AG10803 (cell line): ENCODE results near the gene ARL4D.
"Not testable (repeated sequence)": the region's sequence is repeated elsewhere in the genome, so short reads cannot be mapped to it uniquely, and the experiment has no call there.

Source experiments
- DNase-seq: peaks from one replicate; pipeline ENCODE4 v3.0.0; 2010; ENCODE audit warnings: low read depth
- H3K4me3 ChIP-seq: 2 replicates; pipeline ENCODE4 v1.5.1; 2011; ENCODE audit warnings: mild to moderate bottlenecking, low read length, control low read depth
- TF ChIP-seq, protein P1 (sequence below): conservative IDR thresholded peaks from 2 replicates; pipeline ENCODE4 v1.5.1; 2011; ENCODE audit warnings: mild to moderate bottlenecking, low read length, control low read depth, inconsistent platforms

The ARL4D gene

DNA sequence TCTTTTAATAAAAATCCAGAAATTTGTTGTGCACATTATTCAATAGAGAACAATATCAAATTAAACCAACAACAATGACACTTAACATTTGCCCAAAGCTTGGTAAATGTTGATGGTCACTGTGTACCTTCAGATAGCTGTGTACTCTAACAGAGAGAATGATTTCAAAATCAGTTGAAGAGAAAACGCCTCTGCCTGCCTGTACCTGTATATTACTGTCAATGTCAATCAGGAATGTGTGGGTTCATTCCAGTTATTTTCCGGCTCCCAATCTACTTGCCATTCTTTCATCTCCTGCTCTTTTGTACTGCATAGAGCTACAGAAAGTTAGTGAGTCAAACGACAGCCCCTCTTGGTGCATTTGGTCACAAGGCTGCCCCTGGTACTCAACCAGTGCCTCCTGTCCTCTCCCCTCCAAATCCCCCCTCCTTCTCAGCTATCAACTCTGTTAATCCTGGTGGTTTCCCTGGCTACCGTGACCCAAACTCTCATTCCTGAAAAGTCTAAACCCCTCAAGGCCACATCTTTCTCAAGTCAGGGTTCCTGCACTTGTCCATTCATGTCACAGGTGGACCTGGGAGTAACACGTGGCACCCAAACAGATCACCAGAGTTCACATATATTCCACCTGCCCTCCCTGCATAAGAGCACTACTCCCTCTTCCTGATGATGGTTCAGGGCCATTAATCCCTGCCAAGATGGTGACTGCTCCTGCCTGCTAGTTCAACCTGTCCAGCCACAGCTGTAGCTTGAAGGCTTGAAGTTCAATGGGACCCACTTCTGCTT lies 13.6 kb upstream of the ARL4D start:
- no peak for DNase-seq
- no peak overlapping the region for H3K4me3 ChIP-seq
- TF ChIP-seq, protein P1, sequence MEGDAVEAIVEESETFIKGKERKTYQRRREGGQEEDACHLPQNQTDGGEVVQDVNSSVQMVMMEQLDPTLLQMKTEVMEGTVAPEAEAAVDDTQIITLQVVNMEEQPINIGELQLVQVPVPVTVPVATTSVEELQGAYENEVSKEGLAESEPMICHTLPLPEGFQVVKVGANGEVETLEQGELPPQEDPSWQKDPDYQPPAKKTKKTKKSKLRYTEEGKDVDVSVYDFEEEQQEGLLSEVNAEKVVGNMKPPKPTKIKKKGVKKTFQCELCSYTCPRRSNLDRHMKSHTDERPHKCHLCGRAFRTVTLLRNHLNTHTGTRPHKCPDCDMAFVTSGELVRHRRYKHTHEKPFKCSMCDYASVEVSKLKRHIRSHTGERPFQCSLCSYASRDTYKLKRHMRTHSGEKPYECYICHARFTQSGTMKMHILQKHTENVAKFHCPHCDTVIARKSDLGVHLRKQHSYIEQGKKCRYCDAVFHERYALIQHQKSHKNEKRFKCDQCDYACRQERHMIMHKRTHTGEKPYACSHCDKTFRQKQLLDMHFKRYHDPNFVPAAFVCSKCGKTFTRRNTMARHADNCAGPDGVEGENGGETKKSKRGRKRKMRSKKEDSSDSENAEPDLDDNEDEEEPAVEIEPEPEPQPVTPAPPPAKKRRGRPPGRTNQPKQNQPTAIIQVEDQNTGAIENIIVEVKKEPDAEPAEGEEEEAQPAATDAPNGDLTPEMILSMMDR, result no peak

DNA sequence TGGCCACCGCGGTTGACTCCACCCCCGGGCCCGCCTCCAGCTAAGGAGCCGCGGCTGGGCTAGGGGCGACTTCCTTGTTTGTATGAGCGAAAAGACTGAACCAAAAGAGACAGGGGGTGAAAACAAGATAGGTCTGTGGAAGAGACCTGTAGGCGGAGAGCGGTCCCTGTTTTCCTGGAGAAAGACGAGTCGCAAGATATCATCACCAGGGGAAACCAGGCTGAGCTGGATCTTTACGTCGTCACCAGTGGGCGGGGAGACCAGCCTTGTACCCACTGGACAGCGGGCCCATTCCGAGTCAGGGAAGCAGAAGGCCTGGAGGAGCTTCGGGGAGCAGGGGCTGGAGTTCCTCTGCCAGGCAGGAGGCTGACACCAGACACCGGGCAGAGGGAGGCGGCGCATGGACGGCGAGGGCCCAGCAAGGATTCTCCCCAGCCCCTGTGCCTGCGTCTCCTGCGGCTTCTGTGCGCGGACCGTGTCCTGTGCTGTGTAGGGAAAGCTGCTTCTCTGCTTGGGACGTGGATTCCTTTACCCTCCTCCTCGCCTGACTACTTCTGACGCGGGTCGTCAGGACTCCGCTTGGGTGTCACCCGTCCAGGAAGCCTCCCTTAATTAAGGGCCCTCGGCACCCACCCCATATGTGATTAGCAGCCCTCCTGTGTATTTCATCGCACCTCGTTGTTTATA lies 10.3 kb upstream of the ARL4D start:
- TF ChIP-seq, protein P1, result no peak
- H3K4me3 ChIP-seq, result peak overlapping the region; percentile 79
- DNase-seq, result peak; percentile 94

DNA sequence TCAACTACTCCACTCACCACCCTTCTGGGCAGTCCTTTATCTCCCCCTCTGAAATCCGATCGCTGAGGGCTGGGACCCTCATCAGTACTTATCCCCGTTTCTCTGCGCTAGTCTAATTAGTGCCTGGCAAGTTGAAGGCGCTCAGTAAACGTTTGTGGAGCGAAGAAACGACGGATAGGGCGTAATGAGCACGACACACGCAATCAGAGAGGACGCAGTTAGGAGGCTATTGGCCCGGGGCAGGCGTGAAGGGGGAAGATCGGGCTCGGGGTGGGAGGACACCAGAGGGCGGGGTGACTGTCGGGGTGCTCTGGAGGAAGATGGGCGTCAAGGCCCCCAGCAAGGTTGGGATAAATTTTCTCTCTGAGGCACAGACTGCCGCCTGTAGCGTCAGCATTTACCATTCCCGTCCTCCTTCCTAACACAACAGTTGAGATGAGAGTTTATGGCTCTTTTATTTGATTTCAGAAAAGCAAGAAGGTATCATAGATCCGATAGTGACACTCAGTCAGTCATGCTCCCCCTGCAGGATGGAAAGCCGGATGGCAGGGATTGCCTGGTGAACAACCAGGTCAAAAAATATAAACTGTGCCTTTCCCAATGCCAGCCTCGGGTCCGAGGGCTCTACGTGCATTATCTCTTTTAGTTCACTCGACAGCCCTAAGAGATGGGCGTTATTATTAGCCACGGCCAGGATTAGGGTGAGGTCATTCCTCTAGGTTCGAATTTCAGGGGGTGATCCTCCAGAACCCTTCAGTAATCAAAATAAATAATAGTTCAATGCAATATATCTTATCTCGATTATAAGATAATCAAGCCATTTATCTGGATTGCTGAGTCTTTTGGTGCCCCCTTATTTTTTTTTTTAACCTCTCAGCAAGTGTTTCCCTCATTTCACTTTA lies 9.5 kb upstream of the ARL4D start:
- DNase-seq, result peak; percentile 84
- H3K4me3 ChIP-seq, result peak overlapping the region; percentile 79
- TF ChIP-seq, protein P1, result peak; percentile 88

DNA sequence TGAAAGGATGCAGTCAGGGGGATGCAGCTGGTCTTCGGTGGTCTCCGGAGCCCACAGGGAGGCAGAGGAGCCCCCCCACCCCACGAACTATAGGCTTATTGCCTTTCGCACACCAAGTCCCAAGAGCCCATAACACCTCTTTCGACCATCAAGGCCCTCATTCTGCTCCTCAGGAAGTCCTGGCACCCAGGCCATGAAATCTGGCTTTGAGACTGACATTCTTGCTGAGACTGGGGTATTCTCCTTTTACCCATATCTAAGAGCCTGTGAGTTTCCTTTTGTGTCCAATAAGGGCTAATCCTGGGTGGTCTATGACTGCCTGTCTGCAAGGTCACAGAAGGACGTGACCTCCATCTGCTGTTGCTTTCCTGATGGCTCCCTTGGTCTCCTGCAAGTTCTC lies 6.4 kb upstream of the ARL4D start:
- H3K4me3 ChIP-seq, result no peak overlapping the region
- TF ChIP-seq, protein P1, result no peak
- no peak for DNase-seq

DNA sequence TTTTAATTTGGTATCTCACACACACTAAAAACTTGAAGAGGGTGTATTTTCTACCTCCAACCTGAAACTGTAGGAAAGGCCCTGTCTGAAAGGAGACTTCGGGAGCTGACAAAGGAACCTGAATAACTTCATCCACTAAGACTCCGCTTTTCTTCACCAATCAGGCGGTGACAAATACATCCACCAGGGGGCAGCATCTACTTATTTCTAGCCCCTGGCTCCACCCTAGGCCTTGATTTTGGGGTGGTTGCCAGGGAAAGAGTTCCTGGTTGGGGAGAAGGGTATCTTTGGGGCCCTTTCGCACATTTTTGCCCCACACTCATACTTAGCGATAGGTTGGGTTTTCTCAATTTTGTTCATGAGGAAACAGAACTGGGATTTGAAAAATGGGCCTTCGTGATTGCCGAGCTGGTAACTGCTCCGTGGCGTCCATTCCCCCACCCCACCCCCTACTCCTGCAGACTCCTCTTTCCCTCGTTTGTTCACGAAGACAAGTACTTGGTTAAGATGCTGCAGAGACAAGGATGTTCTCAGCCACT lies 4.8 kb upstream of the ARL4D start:
- TF ChIP-seq, protein P1, result peak; percentile 90
- H3K4me3 ChIP-seq, result peak overlapping the region; percentile 1; the same call in 1 of the 2 replicates
- peak; percentile 83 for DNase-seq

- not testable (repeated sequence) for H3K4me3 ChIP-seq, DNase-seq
These were observed 4.1 kb upstream of the ARL4D start for GRCh38 chr17:43394696-43395095.

GRCh38 chr17:43395165-43395564 lies 3.6 kb upstream of the ARL4D start:
- DNase-seq, result no peak
- H3K4me3 ChIP-seq, result no peak overlapping the region
- TF ChIP-seq, protein P1, result no peak
